SU-DHL-6 (cell line): ENCODE data around the gene OLIG2.

Source experiments
- H2AFZ ChIP-seq: fragments of 200-600 bp; sonication (generic); 2 replicates; pipeline ENCODE4 v1.6.1; 2014; ENCODE audit warnings: low read depth, mild to moderate bottlenecking, moderate library complexity, mixed read lengths, antibody characterized with exemption, low read length; ENCODE audit not compliant: severe bottlenecking
- H3F3A ChIP-seq: fragments of 200-600 bp; shearing (Covaris generic); 2 replicates; pipeline ENCODE4 v1.6.0; 2016; ENCODE audit warnings: antibody characterized with exemption, mild to moderate bottlenecking; ENCODE audit not compliant: insufficient read depth
- H3K27ac ChIP-seq: fragments of 200-600 bp; sonication (generic); 2 replicates; pipeline ENCODE4 v1.5.1; 2016; ENCODE audit warnings: low read depth, mild to moderate bottlenecking, low read length, moderate library complexity, mixed read lengths
- H3K27me3 ChIP-seq: fragments of 200-600 bp; sonication (generic), shearing (Covaris generic); 2 replicates; pipeline ENCODE4 v1.6.0; 2014; ENCODE audit warnings: mild to moderate bottlenecking, low read length
- H3K36me3 ChIP-seq: fragments of 200-600 bp; sonication (generic); 2 replicates; pipeline ENCODE4 v1.6.1; 2014; ENCODE audit warnings: mild to moderate bottlenecking, low read length, mixed read lengths
- H3K4me2 ChIP-seq: fragments of 300-600, 200-600 bp; shearing (Covaris generic), sonication (generic); 2 replicates; pipeline ENCODE4 v1.6.0; 2014; ENCODE audit warnings: low read length, low read depth, mild to moderate bottlenecking; ENCODE audit not compliant: poor library complexity, severe bottlenecking
- H3K4me3 ChIP-seq: fragments of 200-600 bp; sonication (generic); 2 replicates; pipeline ENCODE4 v1.5.1; 2014; ENCODE audit warnings: antibody characterized with exemption, low read length, mild to moderate bottlenecking, mixed read lengths; ENCODE audit not compliant: insufficient read depth, poor library complexity, severe bottlenecking
- H3K79me2 ChIP-seq: fragments of 200-600 bp; sonication (generic); 2 replicates; pipeline ENCODE4 v1.6.1; 2014; ENCODE audit warnings: mild to moderate bottlenecking, low read length, moderate library complexity; ENCODE audit not compliant: insufficient read depth
- H3K9ac ChIP-seq: fragments of 200-600 bp; sonication (generic); 2 replicates; pipeline ENCODE4 v1.7.0; 2014; ENCODE audit warnings: mild to moderate bottlenecking, low read length
- H3K9me2 ChIP-seq: fragments of 200-600 bp; sonication (generic); replicated peaks from 2 replicates; pipeline ENCODE4 v1.6.1; 2014; ENCODE audit warnings: low read length; ENCODE audit not compliant: insufficient read depth
- H3K9me3 ChIP-seq: fragments of 200-600 bp; sonication (generic); 2 replicates; pipeline ENCODE4 v1.6.1; 2014; ENCODE audit warnings: low read length, mixed read lengths; ENCODE audit not compliant: insufficient read depth
- H4K20me1 ChIP-seq: fragments of 200-600 bp; sonication (generic); 2 replicates; pipeline ENCODE4 v1.6.1; 2014; ENCODE audit warnings: low read depth, mild to moderate bottlenecking, antibody characterized with exemption, low read length, moderate library complexity, mixed read lengths
- EZH2phosphoT487 ChIP-seq: fragments of 200-600 bp; sonication (generic), shearing (Covaris generic); conservative IDR thresholded peaks from 2 replicates; pipeline ENCODE4 v1.6.1; 2018; ENCODE audit warnings: mild to moderate bottlenecking, antibody characterized with exemption, low read length, moderate library complexity, mixed read lengths
- TF ChIP-seq, protein P1 (sequence below): fragments of 200-600 bp; sonication (generic); IDR thresholded peaks from one replicate; pipeline ENCODE4 v1.5.1; 2017; ENCODE audit warnings: antibody characterized with exemption, mild to moderate bottlenecking, low read length, moderate library complexity; ENCODE audit not compliant: insufficient read depth, poor library complexity, severe bottlenecking

The OLIG2 gene

GRCh38 chr21:33075596-33076195 lies 50.0 kb downstream of the OLIG2 start:
- Histone ChIP-seq H3K79me2 (no peaks in the 10 kb centered on the region), H2AFZ (no peak overlapping the region), H3K9me2 (no peaks in the 10 kb centered on the region), H3K27ac (no peak overlapping the region), H3K4me3 (no peak overlapping the region), H4K20me1 (no peaks in the 10 kb centered on the region), H3K9me3 (no peaks in the 10 kb centered on the region), H3K27me3 (no peaks in the 10 kb centered on the region), H3K4me2 (no peak overlapping the region), H3K36me3 (no peaks in the 10 kb centered on the region), H3K9ac (no peak overlapping the region), H3F3A (no peaks in the 10 kb centered on the region)
- TF ChIP-seq, protein P1, sequence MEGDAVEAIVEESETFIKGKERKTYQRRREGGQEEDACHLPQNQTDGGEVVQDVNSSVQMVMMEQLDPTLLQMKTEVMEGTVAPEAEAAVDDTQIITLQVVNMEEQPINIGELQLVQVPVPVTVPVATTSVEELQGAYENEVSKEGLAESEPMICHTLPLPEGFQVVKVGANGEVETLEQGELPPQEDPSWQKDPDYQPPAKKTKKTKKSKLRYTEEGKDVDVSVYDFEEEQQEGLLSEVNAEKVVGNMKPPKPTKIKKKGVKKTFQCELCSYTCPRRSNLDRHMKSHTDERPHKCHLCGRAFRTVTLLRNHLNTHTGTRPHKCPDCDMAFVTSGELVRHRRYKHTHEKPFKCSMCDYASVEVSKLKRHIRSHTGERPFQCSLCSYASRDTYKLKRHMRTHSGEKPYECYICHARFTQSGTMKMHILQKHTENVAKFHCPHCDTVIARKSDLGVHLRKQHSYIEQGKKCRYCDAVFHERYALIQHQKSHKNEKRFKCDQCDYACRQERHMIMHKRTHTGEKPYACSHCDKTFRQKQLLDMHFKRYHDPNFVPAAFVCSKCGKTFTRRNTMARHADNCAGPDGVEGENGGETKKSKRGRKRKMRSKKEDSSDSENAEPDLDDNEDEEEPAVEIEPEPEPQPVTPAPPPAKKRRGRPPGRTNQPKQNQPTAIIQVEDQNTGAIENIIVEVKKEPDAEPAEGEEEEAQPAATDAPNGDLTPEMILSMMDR, result no peak
- TF ChIP-seq EZH2phosphoT487, result no peak

DNA sequence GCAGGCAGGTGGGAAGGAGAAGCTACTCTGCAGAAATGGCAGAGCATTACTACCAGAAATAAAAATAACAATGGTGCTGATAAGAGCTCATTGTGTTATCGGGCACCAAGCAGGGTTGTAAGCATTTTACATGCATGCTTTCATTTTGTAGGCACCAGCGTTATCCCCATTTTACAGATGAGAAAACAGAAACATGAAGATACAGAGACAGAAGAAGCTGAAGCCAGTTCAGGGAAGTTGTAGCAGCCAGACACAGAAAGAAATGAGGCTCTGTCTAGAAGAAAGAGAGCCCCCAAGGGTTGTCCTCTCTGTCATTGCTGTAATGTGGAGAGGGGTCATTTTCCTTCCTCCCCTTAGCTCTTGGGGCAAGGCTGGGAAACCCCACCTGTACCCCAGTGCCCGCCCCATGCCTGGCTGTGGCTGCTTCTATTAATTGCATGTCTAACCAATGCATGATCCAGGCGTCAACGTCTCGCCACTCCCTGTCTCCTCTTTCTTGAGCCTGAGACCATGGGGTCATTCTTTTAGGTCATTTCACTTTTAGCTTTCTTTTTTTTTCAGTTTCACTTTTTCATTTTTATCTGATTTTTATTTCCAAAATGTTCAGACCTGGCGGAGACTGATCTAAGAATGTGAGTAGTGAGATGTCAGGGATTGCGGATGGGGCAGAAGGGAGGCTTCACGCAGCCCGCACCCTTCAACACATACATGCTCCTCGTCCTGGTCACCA lies 51.0 kb downstream of the OLIG2 start:
- Histone ChIP-seq H3K27me3 (no peaks in the 10 kb centered on the region), H3K27ac (no peak overlapping the region), H3K9me2 (no peaks in the 10 kb centered on the region), H3K9ac (no peak overlapping the region), H3K4me2 (no peak overlapping the region), H2AFZ (no peak overlapping the region), H3K9me3 (no peaks in the 10 kb centered on the region), H3K36me3 (no peaks in the 10 kb centered on the region), H4K20me1 (no peaks in the 10 kb centered on the region), H3K79me2 (no peaks in the 10 kb centered on the region), H3K4me3 (no peak overlapping the region), H3F3A (no peaks in the 10 kb centered on the region)
- TF ChIP-seq EZH2phosphoT487, result no peak
- TF ChIP-seq, protein P1, result no peak
